K562 (cell line): ENCODE data around the gene KCNQ5. TPM values are rescaled to one million over a fixed set of nuclear protein-coding genes. Genes with fewer than 3 reads are reported as not detected.

Experiments
- CAMTA2 ChIP-seq: fragments of 250-450 bp; sonication (Bioruptor Pico); conservative IDR thresholded peaks from 2 replicates; pipeline ENCODE4 v1.5.1; 2022
- CCNT2 ChIP-seq: IDR thresholded peaks from 2 replicates; pipeline ENCODE4 v1.6.1; 2011; ENCODE audit warnings: borderline replicate concordance, low read depth, mild to moderate bottlenecking, moderate library complexity, mixed read lengths, low read length; ENCODE audit not compliant: insufficient read length; ENCODE audit errors: extremely low read depth
- EGR1 ChIP-seq: fragments of 450-650 bp; conservative IDR thresholded peaks from 2 replicates; pipeline ENCODE4 v1.6.1; 2017; ENCODE audit warnings: mild to moderate bottlenecking
- ELK1 ChIP-seq: sonication (generic); formaldehyde crosslinking; IDR thresholded peaks from 2 replicates; pipeline ENCODE4 v1.8.1; 2022; ENCODE audit warnings: missing genetic modification reagents
- FOXA3 ChIP-seq, 2 experiments: fragments of 450-650 bp in 1 of 2; sonication (generic) in 1 of 2; formaldehyde crosslinking; IDR thresholded peaks in 1 of 2; conservative IDR thresholded peaks in 1 of 2; 2 replicates each; pipeline versions ENCODE4 v1.4.0 to v1.8.0; 2020 to 2022; ENCODE audit warnings: mild to moderate bottlenecking in 2 of 2, missing genetic modification reagents in 1 of 2
- GMEB1 ChIP-seq: fragments of 250-450 bp; sonication (Bioruptor Pico); IDR thresholded peaks from 2 replicates; pipeline ENCODE4 v1.4.0; 2020; ENCODE audit warnings: mild to moderate bottlenecking
- HDGF ChIP-seq: fragments of 450-650 bp; IDR thresholded peaks from 2 replicates; pipeline ENCODE4 v1.6.1; 2016
- HNRNPUL1 ChIP-seq: fragments of 200-400 bp; formaldehyde crosslinking; IDR thresholded peaks from 2 replicates; pipeline ENCODE4 v1.6.1; 2017; ENCODE audit warnings: low read length
- KLF6 ChIP-seq: fragments of 250-450 bp; sonication (Bioruptor Pico); IDR thresholded peaks from 2 replicates; pipeline ENCODE4 v1.4.0; 2020; ENCODE audit warnings: mild to moderate bottlenecking, moderate library complexity, borderline replicate concordance
- POU5F1 ChIP-seq: fragments of 150-350 bp; IDR thresholded peaks from 2 replicates; pipeline ENCODE4 v1.6.1; 2014; ENCODE audit warnings: borderline replicate concordance, low read length, low read depth, mild to moderate bottlenecking; ENCODE audit not compliant: partially characterized antibody
- PRDM10 ChIP-seq: fragments of 450-650 bp; IDR thresholded peaks from 2 replicates; pipeline ENCODE4 v1.6.1; 2018; ENCODE audit not compliant: partially characterized antibody
- RBM17 ChIP-seq: fragments of 200-400 bp; formaldehyde crosslinking; IDR thresholded peaks from 2 replicates; pipeline ENCODE4 v1.6.1; 2017; ENCODE audit warnings: low read depth, mild to moderate bottlenecking, low read length, borderline replicate concordance
- RNF2 ChIP-seq: sonication (generic); IDR thresholded peaks from 2 replicates; pipeline ENCODE4 v1.6.1; 2016
- SLC30A9 ChIP-seq: fragments of 250-450 bp; sonication (Bioruptor Pico); IDR thresholded peaks from 2 replicates; pipeline ENCODE4 v1.8.0; 2022; ENCODE audit warnings: mild to moderate bottlenecking, moderate library complexity
- polyA plus RNA-seq, 8 experiments: library from polyadenylated mRNA; depleted of rRNA in 4 of 8; stranded (reverse) in 5 of 8; unstranded in 3 of 8; fragments of >200 nt; fragmentation: Nextera tagmentation in 2 of 8; fragmentation: Illumina TruSeq in 1 of 8; extraction: Ambion mirVana in 2 of 8; extraction: Trizol in 1 of 8; gene quantifications; 2 replicates each; pipeline versions ENCODE4 v1.2.1 to v1.2.3, GENCODE V29; 2011 to 2014; ENCODE audit warnings: inconsistent platforms in 1 of 8, missing spikeins in 1 of 8
- total RNA-seq, 7 experiments: library from RNA; depleted of rRNA in 6 of 7; stranded (reverse); fragments of >200 nt in 6 of 7; fragmentation: Illumina TruSeq in 2 of 7; extraction: Trizol in 2 of 7; gene quantifications; 2 replicates each; pipeline versions ENCODE4 v1.2.1 to v1.2.3, GENCODE V29; 2011 to 2021; ENCODE audit warnings: low replicate concordance in 1 of 7
- TF ChIP-seq, protein P1 (sequence below): fragments of 200-800 bp; sonication (Bioruptor generic); IDR thresholded peaks from 2 replicates; pipeline ENCODE4 v1.6.1; 2016; ENCODE audit warnings: missing genetic modification characterization, missing compliant biosample characterization

The KCNQ5 gene
- total and polyA plus RNA-seq, 9 of the 15 experiments (the other 6 are each of a cell fraction or from before 2014, with no cell fraction given) = 0.31 to 5.9 (median 2.6) TPM

- TF ChIP-seq SLC30A9 = no peak
- TF ChIP-seq FOXA3 (CRISPR knock-in tag; conservative IDR thresholded peaks at IDR 0.05 in 1 of 2, IDR thresholded peaks at IDR 0.05 in 1 of 2) = no peak
- TF ChIP-seq CAMTA2 (CRISPR knock-in tag) = no peak
- TF ChIP-seq EGR1 = no peak
- no peak for TF ChIP-seq RNF2
- no peak for TF ChIP-seq POU5F1
- no peak for TF ChIP-seq HDGF
- no peak for TF ChIP-seq GMEB1
- TF ChIP-seq, protein P1, sequence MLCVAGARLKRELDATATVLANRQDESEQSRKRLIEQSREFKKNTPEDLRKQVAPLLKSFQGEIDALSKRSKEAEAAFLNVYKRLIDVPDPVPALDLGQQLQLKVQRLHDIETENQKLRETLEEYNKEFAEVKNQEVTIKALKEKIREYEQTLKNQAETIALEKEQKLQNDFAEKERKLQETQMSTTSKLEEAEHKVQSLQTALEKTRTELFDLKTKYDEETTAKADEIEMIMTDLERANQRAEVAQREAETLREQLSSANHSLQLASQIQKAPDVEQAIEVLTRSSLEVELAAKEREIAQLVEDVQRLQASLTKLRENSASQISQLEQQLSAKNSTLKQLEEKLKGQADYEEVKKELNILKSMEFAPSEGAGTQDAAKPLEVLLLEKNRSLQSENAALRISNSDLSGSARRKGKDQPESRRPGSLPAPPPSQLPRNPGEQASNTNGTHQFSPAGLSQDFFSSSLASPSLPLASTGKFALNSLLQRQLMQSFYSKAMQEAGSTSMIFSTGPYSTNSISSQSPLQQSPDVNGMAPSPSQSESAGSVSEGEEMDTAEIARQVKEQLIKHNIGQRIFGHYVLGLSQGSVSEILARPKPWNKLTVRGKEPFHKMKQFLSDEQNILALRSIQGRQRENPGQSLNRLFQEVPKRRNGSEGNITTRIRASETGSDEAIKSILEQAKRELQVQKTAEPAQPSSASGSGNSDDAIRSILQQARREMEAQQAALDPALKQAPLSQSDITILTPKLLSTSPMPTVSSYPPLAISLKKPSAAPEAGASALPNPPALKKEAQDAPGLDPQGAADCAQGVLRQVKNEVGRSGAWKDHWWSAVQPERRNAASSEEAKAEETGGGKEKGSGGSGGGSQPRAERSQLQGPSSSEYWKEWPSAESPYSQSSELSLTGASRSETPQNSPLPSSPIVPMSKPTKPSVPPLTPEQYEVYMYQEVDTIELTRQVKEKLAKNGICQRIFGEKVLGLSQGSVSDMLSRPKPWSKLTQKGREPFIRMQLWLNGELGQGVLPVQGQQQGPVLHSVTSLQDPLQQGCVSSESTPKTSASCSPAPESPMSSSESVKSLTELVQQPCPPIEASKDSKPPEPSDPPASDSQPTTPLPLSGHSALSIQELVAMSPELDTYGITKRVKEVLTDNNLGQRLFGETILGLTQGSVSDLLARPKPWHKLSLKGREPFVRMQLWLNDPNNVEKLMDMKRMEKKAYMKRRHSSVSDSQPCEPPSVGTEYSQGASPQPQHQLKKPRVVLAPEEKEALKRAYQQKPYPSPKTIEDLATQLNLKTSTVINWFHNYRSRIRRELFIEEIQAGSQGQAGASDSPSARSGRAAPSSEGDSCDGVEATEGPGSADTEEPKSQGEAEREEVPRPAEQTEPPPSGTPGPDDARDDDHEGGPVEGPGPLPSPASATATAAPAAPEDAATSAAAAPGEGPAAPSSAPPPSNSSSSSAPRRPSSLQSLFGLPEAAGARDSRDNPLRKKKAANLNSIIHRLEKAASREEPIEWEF (CRISPR knock-in tag) = no peak
- no peak for TF ChIP-seq HNRNPUL1
- no peak for TF ChIP-seq RBM17
- TF ChIP-seq ELK1 (CRISPR knock-in tag) = no peak
- TF ChIP-seq PRDM10 = no peak
- no peak for TF ChIP-seq CCNT2
- no peak for TF ChIP-seq KLF6 (CRISPR knock-in tag)
Measured at GRCh38 chr6:72930556-72931132, 308.8 kb downstream of the KCNQ5 start (continued).
